ENCODE data around the gene FAM229A.

- TF ChIP-seq POLR2A (IDR thresholded peaks at IDR 0.05; ENCODE audit: low read length): no peak
- no peak for TF ChIP-seq GATA1 (IDR thresholded peaks at IDR 0.05; ENCODE audit: low read depth, low read length)
These were observed 13.0 kb downstream of the FAM229A start for GRCh38 chr1:32349211-32349708.
